CD14-positive monocyte (primary cell): ENCODE results near the gene FSTL3. TPM values are rescaled to one million over a fixed set of nuclear protein-coding genes. Genes with fewer than 3 reads are reported as not detected.

Experiments used
- DNase-seq, 3 donors: peaks; one replicate each; pipeline ENCODE4 v3.0.0-alpha.2; 2011 to 2022
- H2AFZ ChIP-seq: 2 replicates; pipeline ENCODE4 v1.6.0; 2012; ENCODE audit warnings: mild to moderate bottlenecking, low read depth, low read length, inconsistent platforms; ENCODE audit not compliant: insufficient read depth, poor library complexity, severe bottlenecking
- H3K27ac ChIP-seq, 2 donors: 1 replicate in 1 of 2; 2 replicates in 1 of 2; pipeline ENCODE4 v1.5.1; 2012 to 2013; ENCODE audit warnings: low read length in 2 of 2, control low read depth in 1 of 2, inconsistent platforms in 1 of 2, low read depth in 1 of 2, mild to moderate bottlenecking in 1 of 2
- H3K27me3 ChIP-seq, 2 donors: one replicate each; pipeline versions ENCODE4 v1.6.0 to v1.6.1; 2011 to 2013; ENCODE audit warnings: low read length in 2 of 2; ENCODE audit not compliant: control insufficient read depth in 2 of 2, insufficient read depth in 2 of 2
- H3K36me3 ChIP-seq, 2 donors: replicated peaks in 1 of 2; 1 replicate in 1 of 2; 2 replicates in 1 of 2; pipeline versions ENCODE4 v1.5.1 to v1.6.1; 2012 to 2013; ENCODE audit warnings: low read length in 2 of 2, control low read depth in 1 of 2, inconsistent platforms in 1 of 2, mild to moderate bottlenecking in 1 of 2; ENCODE audit not compliant: insufficient read depth in 2 of 2, control insufficient read depth in 1 of 2
- H3K4me1 ChIP-seq, 2 donors: 1 replicate in 1 of 2; 2 replicates in 1 of 2; pipeline versions ENCODE4 v1.5.1 to v1.6.1; 2012 to 2013; ENCODE audit warnings: low read length in 2 of 2, control low read depth in 1 of 2, inconsistent platforms in 1 of 2, mild to moderate bottlenecking in 1 of 2, moderate library complexity in 1 of 2; ENCODE audit not compliant: insufficient read depth in 2 of 2, control insufficient read depth in 1 of 2
- H3K4me2 ChIP-seq: replicated peaks from 2 replicates; pipeline ENCODE3; 2012; ENCODE audit warnings: low read length, moderate library complexity, mild to moderate bottlenecking; ENCODE audit not compliant: poor library complexity, severe bottlenecking; ENCODE audit errors: extremely low read depth
- H3K4me3 ChIP-seq, 3 experiments: fragments of 200-600 bp in 1 of 3; sonication (generic) in 1 of 3; replicated peaks in 1 of 3; 1 replicate in 2 of 3; 2 replicates in 1 of 3; pipeline ENCODE4 v1.5.1; 2011 to 2013; ENCODE audit warnings: low read length in 3 of 3, mild to moderate bottlenecking in 3 of 3, control low read depth in 2 of 3, low read depth in 2 of 3, inconsistent platforms in 1 of 3, moderate library complexity in 1 of 3
- H3K79me2 ChIP-seq: 2 replicates; pipeline ENCODE4 v1.6.0; 2012; ENCODE audit warnings: mild to moderate bottlenecking, control low read depth, inconsistent platforms, low read length, moderate library complexity; ENCODE audit not compliant: insufficient read depth
- H3K9ac ChIP-seq: 2 replicates; pipeline ENCODE4 v1.6.0; 2017; ENCODE audit warnings: low read length, mild to moderate bottlenecking; ENCODE audit not compliant: insufficient read depth, poor library complexity, severe bottlenecking
- H3K9me3 ChIP-seq, 2 donors: replicated peaks in 1 of 2; 1 replicate in 1 of 2; 2 replicates in 1 of 2; pipeline versions ENCODE4 v1.5.1 to v1.6.1; 2012 to 2013; ENCODE audit warnings: low read length in 2 of 2, control low read depth in 1 of 2; ENCODE audit not compliant: control insufficient read depth in 1 of 2, insufficient read depth in 1 of 2
- H4K20me1 ChIP-seq: 2 replicates; pipeline ENCODE4 v1.6.0; 2012; ENCODE audit warnings: mild to moderate bottlenecking, low read length, control low read depth, moderate library complexity; ENCODE audit not compliant: insufficient read depth
- H3K27ac Mint-ChIP-seq, 7 donors: one replicate each; pipeline ENCODE4 v1.8.0; 2020; ENCODE audit warnings: mild to moderate bottlenecking in 7 of 7, mixed read lengths in 7 of 7, moderate library complexity in 6 of 7, inconsistent platforms in 2 of 7
- H3K27me3 Mint-ChIP-seq, 3 donors: one replicate each; pipeline ENCODE4 v1.8.0; 2021 to 2022; ENCODE audit warnings: low read depth in 3 of 3, mild to moderate bottlenecking in 3 of 3, mixed read lengths in 3 of 3, moderate library complexity in 3 of 3, inconsistent platforms in 1 of 3
- H3K36me3 Mint-ChIP-seq, 2 donors: one replicate each; pipeline ENCODE4 v1.8.0; 2020; ENCODE audit warnings: mixed read lengths in 2 of 2, inconsistent platforms in 1 of 2, mild to moderate bottlenecking in 1 of 2
- H3K4me1 Mint-ChIP-seq: one replicate; pipeline ENCODE4 v1.8.0; 2020; ENCODE audit warnings: mild to moderate bottlenecking, mixed read lengths
- H3K4me3 Mint-ChIP-seq, 2 donors: one replicate each; pipeline ENCODE4 v1.8.0; 2020; ENCODE audit warnings: mild to moderate bottlenecking in 2 of 2, mixed read lengths in 2 of 2, moderate library complexity in 1 of 2
- H3K9me3 Mint-ChIP-seq, 7 donors: one replicate each; pipeline ENCODE4 v1.8.0; 2020 to 2022; ENCODE audit warnings: mixed read lengths in 7 of 7, mild to moderate bottlenecking in 6 of 7, moderate library complexity in 6 of 7, inconsistent platforms in 2 of 7
- CTCF ChIP-seq: fragments of 200-600 bp; IDR thresholded peaks from one replicate; pipeline ENCODE4 v1.8.0; 2022; ENCODE audit warnings: antibody characterized with exemption, mild to moderate bottlenecking
- WGBS: methylation state at CpG from one replicate; pipeline ENCODE4 v1.1.5; 2013; ENCODE audit warnings: missing lambda C conversion rate; ENCODE audit not compliant: insufficient coverage; 5-methylcytosine and 5-hydroxymethylcytosine counted together
- intact Hi-C, 2 donors: fragments of 100-400 bp; cut with micrococcal nuclease; formaldehyde crosslinking; loops; one replicate each; pipeline versions ENCODE4 v1.15.0 to v1.15.1; 2023
- polyA plus RNA-seq, 3 donors: library from polyadenylated mRNA; depleted of rRNA in 1 of 3; unstranded in 2 of 3; stranded (reverse) in 1 of 3; fragments of 300-500 nt in 2 of 3; fragments of >200 nt in 1 of 3; fragmentation: Illumina TruSeq in 2 of 3; gene quantifications; 1 replicate in 2 of 3; 2 replicates in 1 of 3; pipeline ENCODE4 v1.2.3, GENCODE V29; 2012 to 2021

Gene FSTL3
- polyA plus RNA-seq, 3 donors, result 2.5 to 42.1 (median 5.2) TPM

GRCh38 chr19:652467-653389, 23.5 kb upstream of the FSTL3 start:
- DNase-seq, result no peak
- 95% methylated on average over 54 of the region's 54 CpGs for WGBS
- Histone ChIP-seq H3K36me3 (peaks cover 72 to 85% of the 10 kb centered on the region in 2 donors), H3K4me1 (no peaks in the 10 kb centered on the region), H4K20me1 (peaks cover 98% of the 10 kb centered on the region), H3K9me3 (no peaks in the 10 kb centered on the region), H3K79me2 (peaks cover 71% of the 10 kb centered on the region), H3K27ac (no peak overlapping the region), H3K27me3 (no peaks in the 10 kb centered on the region), H3K4me3 (no peak overlapping the region), H3K9ac (no peak overlapping the region), H2AFZ (no peak overlapping the region), H3K4me2 (no peak overlapping the region)
- Mint-ChIP-seq H3K4me3 (no peak overlapping the region), H3K4me1 (peaks cover 8% of the 10 kb centered on the region), H3K27ac (no peak overlapping the region), H3K9me3 (no peaks in the 10 kb centered on the region), H3K36me3 (peaks cover 33 to 79% of the 10 kb centered on the region in 2 donors), H3K27me3 (no peaks in the 10 kb centered on the region)
- intact Hi-C loops, result no loop called here
- TF ChIP-seq CTCF, result no peak

GRCh38 chr19:653425-653824, 22.8 kb upstream of the FSTL3 start:
- no peak overlapping the region for H2AFZ ChIP-seq
- no peaks in the 10 kb centered on the region for H3K9me3 Mint-ChIP-seq
- no peak overlapping the region for H3K9ac ChIP-seq
- peak overlapping the region in 1 of 7 donors; percentile 82 for H3K27ac Mint-ChIP-seq
- DNase-seq, result no peak
- peaks cover 8% of the 10 kb centered on the region for H3K4me1 Mint-ChIP-seq
- peaks cover 72 to 87% of the 10 kb centered on the region in 2 donors for H3K36me3 ChIP-seq
- H3K27ac ChIP-seq, result no peak overlapping the region
- no peak for TF ChIP-seq CTCF
- no peak overlapping the region for H3K4me3 Mint-ChIP-seq
- peaks cover 100% of the 10 kb centered on the region for H4K20me1 ChIP-seq
- H3K36me3 Mint-ChIP-seq, result peaks cover 31 to 76% of the 10 kb centered on the region in 2 donors
- intact Hi-C loops, result no loop called here
- WGBS, result 96% methylated on average over 15 of the region's 17 CpGs
- no peaks in the 10 kb centered on the region for H3K27me3 Mint-ChIP-seq
- no peaks in the 10 kb centered on the region for H3K4me1 ChIP-seq
- no peak overlapping the region for H3K4me2 ChIP-seq
- no peak overlapping the region for H3K4me3 ChIP-seq
- H3K9me3 ChIP-seq, result no peaks in the 10 kb centered on the region
- H3K79me2 ChIP-seq, result peaks cover 78% of the 10 kb centered on the region
- no peaks in the 10 kb centered on the region for H3K27me3 ChIP-seq
